Gastroesophageal sphincter (tissue), 4 donors: Measurements from ENCODE around the gene LRRTM3. TPM values are rescaled to one million over a fixed set of nuclear protein-coding genes. Genes with fewer than 3 reads are reported as not detected.

Experiments
- ATAC-seq: fragments of 150-250 bp; one replicate; pipeline ENCODE4 v1.9.1; 2016; ENCODE audit warnings: mild to moderate bottlenecking, moderate library complexity
- H3K27ac ChIP-seq, 4 donors: fragments of 200-600 bp; sonication (generic) in 3 of 4; 1 replicate in 3 of 4; 2 replicates in 1 of 4; pipeline ENCODE4 v1.5.1; 2016 to 2019
- H3K27me3 ChIP-seq: fragments of 200-600 bp; sonication (generic); one replicate; pipeline ENCODE4 v1.5.1; 2019
- H3K36me3 ChIP-seq, 2 donors: fragments of 200-600 bp; sonication (generic); one replicate each; pipeline ENCODE4 v1.5.1; 2019; ENCODE audit warnings: control low read depth in 1 of 2
- H3K4me1 ChIP-seq, 3 donors: fragments of 200-600 bp; sonication (generic); 1 replicate in 2 of 3; 2 replicates in 1 of 3; pipeline ENCODE4 v1.5.1; 2016 to 2019; ENCODE audit warnings: control low read depth in 2 of 3
- H3K4me3 ChIP-seq, 2 donors: fragments of 200-600 bp; sonication (generic); one replicate each; pipeline ENCODE4 v1.5.1; 2019; ENCODE audit warnings: mild to moderate bottlenecking in 1 of 2, moderate library complexity in 1 of 2
- H3K9me3 ChIP-seq, 3 donors: fragments of 200-600 bp; sonication (generic); one replicate each; pipeline ENCODE4 v1.5.1; 2017 to 2019; ENCODE audit warnings: control low read depth in 2 of 3
- CTCF ChIP-seq, 4 experiments: fragments of 200-600 bp in 2 of 4; fragments of 450-650 bp in 2 of 4; sonication (generic) in 1 of 4; IDR thresholded peaks; one replicate each; pipeline ENCODE4 v1.5.1; 2017 to 2019; ENCODE audit warnings: antibody characterized with exemption in 4 of 4, mild to moderate bottlenecking in 2 of 4, moderate library complexity in 2 of 4
- EP300 ChIP-seq: sonication (generic); formaldehyde crosslinking; IDR thresholded peaks from one replicate; pipeline ENCODE4 v1.6.1; 2017; ENCODE audit warnings: antibody characterized with exemption, mild to moderate bottlenecking
- POLR2A ChIP-seq, 2 donors: fragments of 450-650 bp; IDR thresholded peaks; one replicate each; pipeline ENCODE4 v1.6.1; 2017; ENCODE audit warnings: antibody characterized with exemption in 2 of 2, mild to moderate bottlenecking in 2 of 2, moderate library complexity in 1 of 2
- POLR2AphosphoS5 ChIP-seq: sonication (generic); formaldehyde crosslinking; IDR thresholded peaks from one replicate; pipeline ENCODE4 v1.6.1; 2017; ENCODE audit warnings: antibody characterized with exemption
- WGBS, 2 donors: methylation state at CpG; one replicate each; pipeline ENCODE4 v1.1.5; 2018; ENCODE audit warnings: low coverage in 1 of 2; 5-methylcytosine and 5-hydroxymethylcytosine counted together
- total RNA-seq, 4 donors: library from RNA; depleted of rRNA; stranded (reverse); fragments of >200 nt; gene quantifications; one replicate each; pipeline ENCODE4 v1.1.0, GENCODE V29; 2016

The LRRTM3 gene
- total RNA-seq, 4 donors from 2014 or later: 0.16 to 0.35 (median 0.20) TPM; not detected in 1

DNA sequence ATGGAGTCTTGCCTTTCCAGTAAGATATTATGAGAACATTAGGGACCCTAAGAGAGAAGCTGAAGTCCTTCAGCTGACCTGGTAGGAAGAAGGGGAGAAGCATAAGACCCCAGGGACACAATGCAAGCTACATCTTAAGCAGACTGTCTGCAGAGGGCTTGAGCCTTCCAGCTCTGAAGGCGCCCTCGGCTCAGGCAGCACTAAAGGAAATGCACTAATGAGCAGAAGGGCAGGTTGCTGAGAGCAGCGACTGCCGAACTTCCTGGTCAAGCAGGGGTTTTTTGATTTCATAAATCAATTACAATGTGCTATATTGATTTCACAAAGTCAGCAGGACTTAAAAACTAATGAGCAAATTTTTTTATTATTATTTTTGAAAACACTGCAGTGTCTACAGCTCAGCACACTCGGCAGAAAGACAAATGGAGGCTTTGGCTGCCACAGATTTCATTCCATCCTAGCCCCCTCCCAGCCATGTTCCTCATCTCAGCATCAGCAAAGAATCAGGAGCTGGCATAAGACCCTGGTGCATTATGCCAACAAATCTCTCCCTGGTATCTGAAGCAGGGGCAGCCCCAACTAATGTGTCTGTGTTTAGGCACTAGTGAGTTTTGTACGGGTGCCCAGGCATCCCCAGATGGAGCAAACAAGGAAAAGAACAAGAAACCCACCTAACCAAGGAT, 57.1 kb downstream of the LRRTM3 start:
- Histone ChIP-seq H3K27me3 (no peaks in the 10 kb centered on the region), H3K36me3 (no peaks in the 10 kb centered on the region), H3K4me1 (no peaks in the 10 kb centered on the region), H3K27ac (no peak overlapping the region), H3K9me3 (no peaks in the 10 kb centered on the region), H3K4me3 (no peak overlapping the region)
- ATAC-seq: no peak
- 58 to 62% methylated on average over 3 to 5 of the region's 6 CpGs for WGBS, 2 donors
- no peak for TF ChIP-seq POLR2A (IDR thresholded peaks at IDR 0.05)
- TF ChIP-seq EP300: no peak
- no peak for TF ChIP-seq CTCF (IDR thresholded peaks at IDR 0.05)
- no peak for TF ChIP-seq POLR2AphosphoS5

DNA sequence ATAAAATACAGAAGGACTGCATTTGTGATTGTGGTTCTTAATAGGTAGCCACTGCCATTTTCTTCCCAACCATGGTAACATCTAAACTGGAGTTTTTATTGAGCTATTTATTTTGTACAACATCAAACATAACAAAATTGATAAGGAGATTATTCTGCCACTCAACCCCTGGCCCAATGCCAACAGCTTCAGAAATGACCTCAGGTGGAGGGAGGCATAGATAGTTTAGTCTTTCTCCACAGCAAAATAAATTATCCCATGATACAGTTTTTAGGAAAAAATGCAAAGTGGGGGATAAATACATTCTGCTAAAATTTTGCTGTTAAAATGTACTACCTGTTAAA, 57.6 kb downstream of the LRRTM3 start:
- no peaks in the 10 kb centered on the region for H3K9me3 ChIP-seq
- H3K27me3 ChIP-seq: no peaks in the 10 kb centered on the region
- H3K4me3 ChIP-seq: no peak overlapping the region
- no peaks in the 10 kb centered on the region for H3K36me3 ChIP-seq
- no peak overlapping the region for H3K27ac ChIP-seq
- TF ChIP-seq CTCF (IDR thresholded peaks at IDR 0.05) (no peak), POLR2AphosphoS5 (no peak), POLR2A (IDR thresholded peaks at IDR 0.05) (no peak), EP300 (no peak)
- no peaks in the 10 kb centered on the region for H3K4me1 ChIP-seq
- ATAC-seq: no peak

DNA sequence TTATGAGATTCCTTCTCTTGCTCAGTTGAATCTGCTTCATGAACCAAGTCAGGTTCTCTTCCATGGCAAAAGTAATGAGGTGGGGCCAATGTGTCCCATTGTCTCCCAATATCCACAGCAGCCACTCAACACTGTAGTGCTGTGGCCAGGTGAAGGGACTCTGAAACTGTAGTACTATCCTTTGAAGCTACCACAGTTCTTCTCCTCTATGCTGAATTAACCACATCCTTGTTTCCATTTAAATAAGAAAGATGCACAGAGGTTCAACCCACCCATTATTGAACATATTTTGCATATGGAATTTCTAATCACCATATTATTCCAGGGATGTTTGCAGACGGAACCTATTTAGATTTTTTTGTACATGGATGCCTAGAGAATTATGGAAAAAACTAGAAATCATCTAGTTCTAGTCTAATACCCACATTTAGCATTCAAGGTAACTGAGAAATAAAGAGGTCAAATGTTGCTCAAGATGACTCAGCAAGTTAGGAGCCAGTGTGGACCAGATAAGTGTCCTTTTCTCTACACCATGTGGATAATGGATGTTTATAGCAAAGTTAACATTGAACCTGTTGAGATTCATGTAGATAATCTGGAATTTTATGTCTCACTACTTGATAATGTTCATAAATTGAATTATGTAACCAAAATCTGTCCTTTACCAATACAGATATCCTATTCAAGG, 64.5 kb downstream of the LRRTM3 start:
- H3K4me3 ChIP-seq: no peak overlapping the region
- no peak for ATAC-seq
- no peaks in the 10 kb centered on the region for H3K4me1 ChIP-seq
- no peak for TF ChIP-seq CTCF (IDR thresholded peaks at IDR 0.05)
- TF ChIP-seq POLR2AphosphoS5: no peak
- TF ChIP-seq EP300: no peak
- TF ChIP-seq POLR2A (IDR thresholded peaks at IDR 0.05): no peak
- H3K9me3 ChIP-seq: no peaks in the 10 kb centered on the region
- 67 to 100% methylated on average over 1 of the region's 1 CpG for WGBS, 2 donors
- H3K36me3 ChIP-seq: no peaks in the 10 kb centered on the region
- H3K27ac ChIP-seq: no peak overlapping the region
- no peaks in the 10 kb centered on the region for H3K27me3 ChIP-seq

DNA sequence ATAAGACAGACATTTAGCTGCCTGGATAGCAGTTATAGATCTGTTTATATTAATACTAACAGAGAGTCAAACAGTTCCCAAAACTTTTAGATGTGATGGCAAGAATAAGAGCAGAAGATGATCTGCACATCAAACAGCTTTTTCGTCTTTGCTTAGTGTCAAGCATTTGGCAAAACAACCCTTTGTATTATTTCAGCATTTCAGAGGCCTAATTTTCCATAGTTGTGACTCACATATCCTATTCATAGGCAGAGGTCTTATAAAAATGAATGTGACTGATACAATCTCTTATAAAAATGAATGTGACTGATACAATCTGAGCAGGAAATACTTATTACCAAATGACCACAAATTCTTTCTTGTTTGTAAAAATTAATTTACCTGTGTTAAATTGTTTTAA, 71.2 kb downstream of the LRRTM3 start:
- H3K4me1 ChIP-seq: peaks cover 0 to 5% (median 0%) of the 10 kb centered on the region in 3 donors
- H3K4me3 ChIP-seq: no peak overlapping the region
- ATAC-seq: no peak
- H3K27ac ChIP-seq: no peak overlapping the region
- no peaks in the 10 kb centered on the region for H3K27me3 ChIP-seq
- no peaks in the 10 kb centered on the region for H3K36me3 ChIP-seq
- WGBS, 2 donors: 0 to 9% methylated on average over 1 of the region's 1 CpG
- no peak for TF ChIP-seq POLR2A (IDR thresholded peaks at IDR 0.05)
- no peak for TF ChIP-seq EP300
- no peak for TF ChIP-seq CTCF (IDR thresholded peaks at IDR 0.05)
- TF ChIP-seq POLR2AphosphoS5: no peak
- H3K9me3 ChIP-seq: no peaks in the 10 kb centered on the region
